Peyer's patch (tissue), 4 donors: Measurements from ENCODE around the gene RWDD3.

Experiments used
- POLR2A ChIP-seq, 2 donors: fragments of 450-650 bp; IDR thresholded peaks; one replicate each; pipeline ENCODE4 v1.5.1; 2017; ENCODE audit warnings: antibody characterized with exemption in 2 of 2, mild to moderate bottlenecking in 2 of 2, moderate library complexity in 2 of 2
- TF ChIP-seq, protein P1 (sequence below), 6 experiments: fragments of 450-650 bp in 4 of 6; fragments of 200-600 bp in 2 of 6; sonication (generic) in 1 of 6; IDR thresholded peaks; one replicate each; pipeline ENCODE4 v1.5.1; 2017 to 2019; ENCODE audit warnings: antibody characterized with exemption in 6 of 6, mild to moderate bottlenecking in 3 of 6, moderate library complexity in 1 of 6

DNA sequence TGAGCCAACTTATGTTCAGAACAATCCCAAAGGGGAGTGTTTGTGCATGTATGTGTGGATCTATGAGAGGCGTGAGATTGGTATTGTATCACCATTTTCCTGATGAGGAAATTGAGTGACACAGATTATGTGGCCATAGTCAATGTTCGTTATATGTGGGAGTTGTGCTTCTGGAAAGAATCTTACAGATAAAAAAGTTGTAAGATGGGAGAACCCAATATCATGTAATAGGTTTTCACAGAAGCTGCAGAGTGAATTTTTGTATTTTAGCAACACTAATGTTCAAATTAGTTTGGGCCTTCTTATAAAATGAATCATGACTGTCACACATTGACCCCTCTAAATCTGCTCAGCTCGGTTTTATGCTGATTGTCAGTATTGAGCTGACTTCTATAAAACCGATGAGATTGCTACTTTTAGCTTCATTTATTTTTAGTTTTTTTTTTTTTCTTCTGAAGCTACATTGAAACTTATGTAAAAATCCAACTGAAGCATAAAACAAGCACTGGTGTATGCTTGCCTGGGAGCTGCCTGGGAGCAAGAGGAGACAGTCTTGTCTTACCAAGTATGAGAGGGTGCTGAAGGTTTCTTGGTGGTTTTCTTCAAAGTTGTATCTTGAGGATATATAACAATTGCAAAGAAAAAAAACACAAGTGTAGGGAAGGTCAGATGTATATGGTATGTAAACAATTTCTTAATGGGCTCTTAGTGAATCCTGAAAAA, 4.1 kb downstream of the RWDD3 start:
- TF ChIP-seq, protein P1, sequence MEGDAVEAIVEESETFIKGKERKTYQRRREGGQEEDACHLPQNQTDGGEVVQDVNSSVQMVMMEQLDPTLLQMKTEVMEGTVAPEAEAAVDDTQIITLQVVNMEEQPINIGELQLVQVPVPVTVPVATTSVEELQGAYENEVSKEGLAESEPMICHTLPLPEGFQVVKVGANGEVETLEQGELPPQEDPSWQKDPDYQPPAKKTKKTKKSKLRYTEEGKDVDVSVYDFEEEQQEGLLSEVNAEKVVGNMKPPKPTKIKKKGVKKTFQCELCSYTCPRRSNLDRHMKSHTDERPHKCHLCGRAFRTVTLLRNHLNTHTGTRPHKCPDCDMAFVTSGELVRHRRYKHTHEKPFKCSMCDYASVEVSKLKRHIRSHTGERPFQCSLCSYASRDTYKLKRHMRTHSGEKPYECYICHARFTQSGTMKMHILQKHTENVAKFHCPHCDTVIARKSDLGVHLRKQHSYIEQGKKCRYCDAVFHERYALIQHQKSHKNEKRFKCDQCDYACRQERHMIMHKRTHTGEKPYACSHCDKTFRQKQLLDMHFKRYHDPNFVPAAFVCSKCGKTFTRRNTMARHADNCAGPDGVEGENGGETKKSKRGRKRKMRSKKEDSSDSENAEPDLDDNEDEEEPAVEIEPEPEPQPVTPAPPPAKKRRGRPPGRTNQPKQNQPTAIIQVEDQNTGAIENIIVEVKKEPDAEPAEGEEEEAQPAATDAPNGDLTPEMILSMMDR (IDR thresholded peaks at IDR 0.05) = no peak
- TF ChIP-seq POLR2A (IDR thresholded peaks at IDR 0.05) = no peak
